GM20000 (cell line): ENCODE measurements around the gene GABPB1.
A peak's percentile ranks its signal among the peaks of the same experiment; 100 is the strongest.

Experiments used
- DNase-seq: peaks from one replicate; pipeline ENCODE4 v3.0.0; 2012; ENCODE audit warnings: low spot score
- TF ChIP-seq, protein P1 (sequence below): IDR thresholded peaks from 2 replicates; pipeline ENCODE4 v1.5.1; 2012; ENCODE audit warnings: mild to moderate bottlenecking, control low read depth; ENCODE audit errors: extremely low read depth, missing control alignments

GABPB1 gene

GRCh38 chr15:50340416-50340815, 14.6 kb downstream of the GABPB1 start:
- TF ChIP-seq, protein P1, sequence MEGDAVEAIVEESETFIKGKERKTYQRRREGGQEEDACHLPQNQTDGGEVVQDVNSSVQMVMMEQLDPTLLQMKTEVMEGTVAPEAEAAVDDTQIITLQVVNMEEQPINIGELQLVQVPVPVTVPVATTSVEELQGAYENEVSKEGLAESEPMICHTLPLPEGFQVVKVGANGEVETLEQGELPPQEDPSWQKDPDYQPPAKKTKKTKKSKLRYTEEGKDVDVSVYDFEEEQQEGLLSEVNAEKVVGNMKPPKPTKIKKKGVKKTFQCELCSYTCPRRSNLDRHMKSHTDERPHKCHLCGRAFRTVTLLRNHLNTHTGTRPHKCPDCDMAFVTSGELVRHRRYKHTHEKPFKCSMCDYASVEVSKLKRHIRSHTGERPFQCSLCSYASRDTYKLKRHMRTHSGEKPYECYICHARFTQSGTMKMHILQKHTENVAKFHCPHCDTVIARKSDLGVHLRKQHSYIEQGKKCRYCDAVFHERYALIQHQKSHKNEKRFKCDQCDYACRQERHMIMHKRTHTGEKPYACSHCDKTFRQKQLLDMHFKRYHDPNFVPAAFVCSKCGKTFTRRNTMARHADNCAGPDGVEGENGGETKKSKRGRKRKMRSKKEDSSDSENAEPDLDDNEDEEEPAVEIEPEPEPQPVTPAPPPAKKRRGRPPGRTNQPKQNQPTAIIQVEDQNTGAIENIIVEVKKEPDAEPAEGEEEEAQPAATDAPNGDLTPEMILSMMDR = no peak
- no peak for DNase-seq

- TF ChIP-seq, protein P1 = no peak
- DNase-seq = no peak
These were observed 15.3 kb downstream of the GABPB1 start for GRCh38 chr15:50339717-50340116.

- TF ChIP-seq, protein P1 = no peak
- DNase-seq = no peak
These were observed 19.7 kb downstream of the GABPB1 start for GRCh38 chr15:50335251-50335650.

- TF ChIP-seq, protein P1 = no peak
- no peak for DNase-seq
These were observed 21.8 kb downstream of the GABPB1 start for GRCh38 chr15:50333229-50333628.

- peak; percentile 25 for DNase-seq
- TF ChIP-seq, protein P1 = no peak
These were observed 24.1 kb downstream of the GABPB1 start for GRCh38 chr15:50330921-50331320.

GRCh38 chr15:50328116-50328515, 26.9 kb downstream of the GABPB1 start:
- TF ChIP-seq, protein P1 = no peak
- no peak for DNase-seq

DNA sequence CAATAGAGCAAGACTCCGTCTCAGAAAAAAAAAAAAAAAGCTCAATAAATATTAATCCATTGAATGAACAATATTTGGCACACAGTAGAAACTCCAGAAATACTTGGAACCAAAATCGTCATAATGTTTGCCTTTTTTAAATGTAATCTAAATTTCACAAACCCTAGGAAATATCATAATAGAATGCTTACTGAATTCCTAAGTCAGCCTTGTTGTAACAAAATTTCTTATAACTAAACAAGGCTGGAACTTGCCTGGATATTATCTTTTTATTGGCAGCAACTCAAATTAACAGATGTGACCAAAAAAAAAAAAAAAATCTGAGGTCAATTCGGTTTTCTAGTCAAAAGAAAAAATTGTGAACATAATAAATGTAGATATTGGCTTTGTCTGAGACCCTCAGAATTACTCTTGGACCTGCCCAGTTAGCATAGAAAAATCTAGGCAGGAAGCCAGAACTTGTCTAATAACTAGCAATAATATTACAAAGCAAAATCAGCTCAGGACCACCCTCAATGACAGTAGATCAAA, 33.3 kb downstream of the GABPB1 start:
- TF ChIP-seq, protein P1 = no peak
- no peak for DNase-seq

- no peak for DNase-seq
- TF ChIP-seq, protein P1 = no peak
These were observed 34.5 kb downstream of the GABPB1 start for GRCh38 chr15:50320504-50320903.
